NCI-H526 (cell line): ENCODE measurements around the gene APCDD1.
A peak's percentile ranks its signal among the peaks of the same experiment; 100 is the strongest.

Experiments used
- DNase-seq, 2 experiments: peaks; one replicate each; lab custom pipeline; 2025; lab: John Stamatoyannopoulos, UW

APCDD1 gene

DNA sequence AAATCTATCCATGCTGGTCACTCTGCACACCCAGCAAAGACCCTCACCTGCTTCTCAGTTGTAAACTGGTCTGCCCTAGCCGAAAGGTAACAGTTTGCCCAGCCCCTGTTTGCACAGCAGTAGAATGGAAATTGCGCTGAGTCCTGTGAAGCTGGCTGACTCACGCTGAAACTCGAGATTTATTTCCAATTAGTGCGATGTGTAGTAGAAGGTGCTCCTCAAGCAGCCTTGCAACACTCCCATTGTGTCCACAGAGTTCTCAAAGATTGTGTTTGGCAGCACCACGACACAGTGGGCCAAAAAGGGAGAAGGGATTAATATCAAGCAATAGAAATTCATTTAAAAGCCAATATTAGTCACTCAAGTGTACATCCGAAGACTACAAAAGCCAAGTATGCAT lies 21.7 kb upstream of the APCDD1 start:
- DNase-seq: no peak

DNA sequence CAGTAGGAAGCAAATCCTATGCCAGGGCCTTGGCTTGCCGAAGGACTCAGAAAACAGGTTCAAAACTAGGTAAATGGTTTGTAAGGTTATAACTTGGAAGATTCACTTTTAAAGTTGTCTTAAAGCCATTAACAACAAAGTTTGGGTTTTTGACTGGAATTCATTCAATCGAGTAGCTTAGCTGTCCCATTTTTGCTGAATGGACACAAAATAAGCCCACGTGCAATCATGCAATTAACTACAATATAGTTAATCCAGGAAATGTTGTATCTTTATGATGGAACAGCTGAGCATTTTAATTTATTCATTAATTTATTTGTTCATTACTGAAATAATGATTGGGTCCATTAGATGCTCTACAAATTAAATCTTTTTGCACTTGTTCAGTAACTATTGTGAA lies 18.3 kb upstream of the APCDD1 start:
- no peak for DNase-seq

DNA sequence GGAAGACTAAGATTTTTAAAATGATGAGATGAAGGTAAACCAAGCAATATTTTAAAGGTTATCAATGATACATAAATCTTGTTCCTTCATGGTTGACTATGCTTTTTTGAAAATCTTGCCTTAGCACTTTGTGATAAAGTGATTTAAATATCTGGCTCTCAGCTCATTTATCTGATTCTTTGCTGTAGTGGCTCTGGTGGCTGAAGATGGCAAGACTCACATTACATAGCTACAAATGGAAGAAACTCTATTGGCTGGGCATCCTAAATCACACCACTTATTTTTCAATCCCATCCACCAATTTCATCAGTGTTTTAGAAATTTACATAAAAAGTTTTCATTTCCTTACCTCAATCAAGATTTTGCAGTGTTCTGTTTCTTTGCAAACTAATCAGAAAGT lies 16.6 kb upstream of the APCDD1 start:
- DNase-seq: no peak

DNA sequence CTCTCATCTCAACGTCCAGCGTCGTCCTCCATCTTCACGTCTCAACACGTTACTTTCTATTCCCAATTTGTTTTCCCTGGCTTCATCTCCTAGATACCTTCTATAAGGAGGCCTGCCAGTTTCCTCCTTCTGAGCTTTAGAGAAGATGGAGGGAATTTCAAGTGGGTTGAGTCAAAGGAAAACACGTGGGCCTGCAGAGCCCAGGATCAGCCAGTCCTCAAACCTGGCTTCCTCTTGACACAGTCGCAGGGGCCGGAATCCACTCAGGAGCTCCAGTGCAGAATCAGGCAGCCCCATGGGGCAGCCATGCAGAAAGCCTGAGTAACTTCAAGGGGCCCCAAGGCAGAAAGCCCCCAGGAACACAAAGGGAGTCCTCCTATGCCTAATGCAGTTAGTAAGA lies 14.5 kb upstream of the APCDD1 start:
- DNase-seq: no peak

DNA sequence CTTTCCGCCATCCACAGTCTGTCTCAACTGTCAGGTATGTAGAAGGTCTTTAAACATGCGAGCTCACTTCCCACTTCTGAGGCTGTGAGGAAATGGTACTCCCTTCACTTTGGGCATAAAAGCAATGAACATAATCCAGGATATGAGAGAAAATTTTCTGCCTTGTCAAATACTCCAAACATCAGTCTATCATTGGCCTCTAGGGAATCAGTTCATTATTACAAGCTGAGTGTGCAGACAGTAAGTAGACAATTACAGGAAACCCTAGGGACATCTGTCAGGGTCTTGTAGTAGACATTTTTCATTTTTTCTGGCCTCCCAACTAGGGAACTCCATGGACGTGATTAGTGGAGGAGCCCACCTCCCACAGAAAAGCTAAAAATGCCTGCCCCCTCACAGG lies 13.6 kb upstream of the APCDD1 start:
- no peak for DNase-seq

DNA sequence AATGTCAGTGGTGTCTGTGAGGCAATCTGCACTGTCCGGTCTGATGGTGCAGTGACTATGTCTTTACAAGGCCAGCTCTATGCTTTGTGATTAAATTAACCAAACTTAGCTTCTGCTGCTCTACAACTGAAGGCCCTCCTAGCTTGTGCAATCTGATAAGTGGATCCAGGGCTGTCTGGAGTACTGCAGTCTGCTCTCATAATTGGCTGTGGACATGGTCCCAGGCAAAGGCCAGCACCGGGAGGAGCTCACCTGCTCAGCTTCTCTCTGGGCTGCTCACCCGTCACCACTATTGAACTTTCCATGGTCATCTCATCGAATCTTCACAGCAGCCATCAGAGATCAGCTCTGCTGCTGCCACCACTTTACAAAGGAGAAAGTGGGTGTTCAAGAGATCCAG lies 13.0 kb upstream of the APCDD1 start:
- no peak for DNase-seq

DNA sequence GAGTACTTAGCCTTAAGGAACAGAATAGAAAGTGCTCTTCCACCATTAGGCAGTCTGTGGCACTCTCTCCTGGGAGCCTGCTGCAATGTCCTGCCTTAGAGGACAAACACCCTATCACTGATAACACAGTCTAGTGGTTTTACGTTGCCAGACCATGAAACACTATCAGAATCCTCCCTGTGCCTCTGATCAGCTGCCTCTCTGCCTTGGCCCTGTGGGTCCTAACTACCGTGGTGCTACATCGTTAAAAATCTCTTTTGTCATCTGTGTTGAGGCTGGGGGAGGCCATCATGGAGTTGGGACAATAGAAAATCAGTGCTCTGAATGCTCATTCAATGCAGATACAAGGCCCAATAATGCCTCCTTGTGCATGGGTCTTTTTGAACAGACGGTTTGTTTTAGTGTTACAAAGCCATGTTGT lies 11.9 kb upstream of the APCDD1 start:
- DNase-seq: no peak

DNA sequence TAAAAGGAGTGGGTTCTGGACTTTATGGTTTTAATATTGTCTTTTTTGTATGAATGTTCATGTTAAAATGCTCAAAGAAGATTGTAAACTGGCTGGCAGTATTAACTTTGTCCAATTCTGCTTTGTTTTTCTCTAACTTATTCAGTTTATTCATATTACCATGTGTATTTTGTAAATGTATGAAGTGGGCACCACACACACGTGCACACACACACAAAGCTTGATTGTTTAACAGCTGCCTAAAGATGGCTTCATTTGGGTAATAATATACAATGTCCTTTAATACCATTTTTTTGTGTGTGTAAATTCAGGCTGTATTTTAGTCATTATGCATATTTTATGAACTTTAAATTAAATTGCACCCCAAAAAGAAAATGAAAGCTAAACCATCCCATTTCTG lies 11.4 kb upstream of the APCDD1 start:
- DNase-seq: no peak

DNA sequence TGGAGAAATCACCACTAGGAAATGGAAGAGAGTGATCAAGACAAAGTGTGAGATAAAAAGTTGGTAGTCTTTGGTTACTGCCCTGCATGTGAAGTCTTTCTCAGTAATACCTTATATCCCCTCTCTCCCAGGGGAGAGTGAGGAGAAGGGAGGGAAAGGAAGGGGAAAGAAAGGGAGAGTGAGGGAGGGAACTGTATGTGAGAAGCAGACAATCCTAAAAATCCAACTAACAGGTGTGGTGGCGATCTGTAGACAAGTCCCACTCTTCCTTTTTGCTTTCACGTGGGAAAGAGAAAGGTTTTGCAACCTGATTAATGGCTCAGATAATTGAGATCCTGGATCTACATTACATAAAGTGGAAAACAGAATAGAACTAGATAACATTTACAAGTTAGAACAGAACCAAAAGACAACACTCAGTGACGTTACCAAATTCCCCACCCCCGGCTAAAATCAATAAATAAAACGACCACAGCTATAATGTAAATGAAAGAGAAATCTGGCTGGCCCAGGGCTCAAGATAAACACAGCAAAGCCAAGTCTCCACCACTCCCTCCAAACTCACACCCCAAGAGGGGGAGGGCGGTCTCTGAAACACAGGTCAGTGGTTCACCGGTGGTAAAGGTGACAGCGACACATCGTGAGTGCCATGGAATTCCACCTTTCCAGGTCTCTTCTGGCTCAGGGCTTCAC lies 10.0 kb upstream of the APCDD1 start:
- DNase-seq: no peak

DNA sequence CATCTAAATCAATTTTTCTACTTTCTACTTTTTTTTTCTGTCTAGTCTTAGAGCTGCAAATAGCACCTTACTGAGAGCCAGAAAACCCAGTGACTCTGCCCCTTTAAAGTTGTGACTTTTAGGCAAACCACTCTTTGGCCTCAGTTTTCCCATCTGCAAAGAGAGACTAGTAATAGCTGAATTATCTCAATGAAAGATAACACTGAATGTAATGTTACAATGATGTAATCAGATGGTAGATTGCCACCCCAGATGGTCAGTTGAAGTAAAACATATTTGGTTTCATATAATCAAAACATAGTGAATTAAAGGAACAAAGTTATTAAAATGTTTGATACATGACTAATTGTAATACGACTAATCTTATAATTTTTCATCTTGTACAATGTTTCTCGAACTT lies 5.0 kb upstream of the APCDD1 start:
- DNase-seq: no peak

DNA sequence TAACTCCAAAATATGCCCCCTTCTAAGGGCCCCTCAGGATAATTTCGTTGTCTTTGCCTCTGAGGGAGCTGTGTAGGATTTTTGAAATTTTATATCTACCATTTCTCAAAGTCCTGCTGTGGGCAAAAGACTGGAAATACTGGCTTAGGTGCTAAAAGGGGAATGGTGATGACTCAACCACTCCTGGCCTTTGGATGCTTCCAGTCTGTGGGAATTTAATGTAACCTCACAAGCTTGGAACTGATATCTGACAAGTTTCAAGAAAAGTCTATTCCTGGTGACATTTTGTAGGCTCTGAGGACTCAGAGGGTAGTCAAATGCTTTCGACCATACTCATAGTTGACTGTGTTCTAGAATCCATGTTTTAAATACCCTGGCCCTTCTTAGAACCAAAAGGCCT lies 3.4 kb upstream of the APCDD1 start:
- DNase-seq: no peak

DNA sequence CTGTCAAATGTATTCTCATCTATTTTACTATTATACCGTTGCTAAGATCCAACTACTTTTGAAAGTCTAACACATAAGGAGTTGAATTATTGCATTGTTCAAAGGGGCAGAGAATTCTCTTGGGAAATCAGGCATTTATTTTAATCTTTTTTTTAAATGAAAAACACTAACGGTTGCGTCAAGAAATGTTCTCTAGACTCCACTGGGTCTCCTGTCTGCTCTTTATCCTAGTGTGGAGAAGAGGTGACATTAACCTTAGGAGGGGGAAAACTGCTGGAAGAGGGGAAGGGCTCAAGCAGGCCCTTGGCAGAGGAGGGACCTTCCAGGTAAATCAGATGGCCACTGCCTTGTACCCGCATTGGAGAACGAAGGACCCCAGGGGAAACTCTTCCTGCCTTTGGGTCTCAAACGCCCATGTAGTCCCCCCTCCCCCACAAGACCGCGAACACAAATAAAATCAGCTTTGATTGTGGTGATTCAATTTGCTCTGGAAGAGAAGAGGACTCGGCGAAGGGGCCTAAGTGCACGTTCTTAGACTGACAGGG lies 1.1 kb upstream of the APCDD1 start:
- DNase-seq: no peak

DNA sequence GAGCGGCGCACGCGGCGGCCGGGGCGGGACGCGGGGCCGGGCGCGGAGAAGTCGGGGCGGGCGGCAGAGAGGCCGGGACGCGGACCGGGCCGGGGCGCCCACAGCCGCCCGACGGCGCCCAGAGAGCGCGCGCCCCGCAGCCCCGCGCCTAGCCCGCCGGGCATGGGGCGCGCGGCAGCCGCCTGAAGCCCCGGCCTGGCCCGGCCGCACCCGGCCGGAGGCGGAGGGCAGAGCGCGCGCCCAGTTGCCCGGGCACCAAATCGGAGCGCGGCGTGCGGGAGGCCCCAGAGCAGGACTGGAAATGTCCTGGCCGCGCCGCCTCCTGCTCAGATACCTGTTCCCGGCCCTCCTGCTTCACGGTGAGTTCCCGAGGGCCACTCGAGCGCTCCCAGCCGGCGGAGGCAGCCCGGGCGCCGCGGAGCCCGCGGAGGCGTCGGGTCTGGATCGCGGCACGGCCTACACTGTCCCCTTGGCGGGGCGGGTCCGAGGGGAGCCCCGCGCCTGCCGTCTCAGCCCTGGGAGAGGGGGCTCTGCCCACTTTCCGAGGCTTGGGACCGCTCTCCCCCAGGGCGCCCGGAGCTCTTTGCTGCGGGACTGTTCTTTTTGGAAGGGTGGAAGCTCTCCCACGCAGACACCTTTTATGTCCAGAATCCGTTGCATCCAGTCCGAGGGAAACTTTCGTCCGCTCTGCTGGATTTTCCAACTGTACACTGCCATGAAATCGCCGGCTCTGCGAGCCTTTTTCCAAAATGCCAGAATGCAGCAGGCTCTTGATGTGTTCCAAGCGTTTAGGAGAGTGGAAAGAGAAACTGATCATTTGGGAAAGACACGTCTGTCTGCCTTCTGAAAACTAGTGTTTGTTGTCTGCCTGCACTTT lies 484 bp downstream of the APCDD1 start:
- peak in 1 of 2 experiments; percentile 47 for DNase-seq

DNA sequence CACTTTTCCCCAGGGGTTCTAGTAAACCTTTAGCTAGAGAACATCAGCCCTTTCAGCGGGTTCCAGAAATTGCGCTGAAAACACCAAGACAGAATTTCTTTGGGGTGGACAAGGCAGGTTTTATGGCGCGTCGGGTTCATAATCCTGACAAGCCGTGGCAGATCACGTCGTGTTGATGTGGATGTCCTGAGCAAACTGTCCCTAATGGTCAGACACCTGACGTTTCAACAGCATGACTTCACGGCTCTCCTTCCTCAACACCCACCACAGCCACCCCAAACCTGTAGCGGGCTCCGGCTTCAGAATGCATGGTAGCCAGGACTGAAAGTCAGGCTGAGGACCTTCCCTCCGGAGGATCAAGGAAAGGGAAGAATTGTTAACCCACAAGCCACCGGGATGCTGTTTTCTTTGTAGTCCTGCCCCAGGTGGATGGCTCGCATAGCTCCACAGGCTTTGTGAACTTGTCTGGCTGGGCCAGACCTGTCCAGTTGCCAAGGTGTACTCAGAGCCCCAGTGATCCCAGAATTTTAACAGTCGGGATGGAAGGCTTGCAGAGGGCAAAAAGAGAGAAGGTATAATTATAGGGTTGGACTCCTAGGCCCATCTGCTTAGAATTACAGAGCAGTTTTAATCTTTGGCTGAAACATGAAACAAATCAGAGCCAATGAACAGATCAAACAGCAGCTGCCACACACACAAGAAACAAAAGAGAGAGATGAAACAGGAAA lies 1.5 kb downstream of the APCDD1 start:
- no peak for DNase-seq

DNA sequence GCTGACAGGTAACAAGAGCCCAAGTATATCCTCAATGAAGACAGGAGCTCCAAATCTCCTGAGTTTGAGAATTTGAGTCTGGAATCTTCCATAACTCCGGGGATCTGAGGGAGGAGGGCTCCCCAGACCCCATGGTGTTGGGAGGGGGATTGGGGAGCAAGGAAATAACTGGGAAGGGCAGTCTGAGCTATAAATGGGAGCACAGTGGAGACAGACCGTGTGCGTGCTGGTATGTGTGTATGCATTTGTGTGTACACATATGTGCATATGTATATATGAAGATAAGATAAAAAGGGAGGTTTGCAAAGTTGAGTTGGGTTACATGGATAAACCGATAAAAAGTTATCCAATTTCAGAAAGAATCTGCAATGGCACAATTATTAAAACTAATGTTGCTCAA lies 2.3 kb downstream of the APCDD1 start:
- no peak for DNase-seq

DNA sequence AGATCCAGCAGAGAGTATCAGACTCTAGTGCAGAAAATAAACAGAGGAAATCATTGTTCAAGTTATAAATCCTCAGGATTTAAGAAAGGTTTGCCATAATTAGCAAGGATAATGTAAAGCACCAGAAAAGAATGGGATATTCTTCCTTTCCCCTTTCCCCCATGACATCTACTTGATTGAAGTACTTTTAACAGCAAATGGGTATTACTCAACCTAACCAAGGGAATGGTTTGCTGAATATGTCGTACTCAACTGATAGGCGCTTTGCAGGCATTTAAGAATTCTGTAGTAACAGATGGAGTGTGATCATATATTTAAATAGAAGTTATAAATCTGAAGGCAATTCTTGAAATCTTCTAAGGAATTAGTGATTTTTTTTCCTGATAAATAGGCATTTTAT lies 2.7 kb downstream of the APCDD1 start:
- no peak for DNase-seq

DNA sequence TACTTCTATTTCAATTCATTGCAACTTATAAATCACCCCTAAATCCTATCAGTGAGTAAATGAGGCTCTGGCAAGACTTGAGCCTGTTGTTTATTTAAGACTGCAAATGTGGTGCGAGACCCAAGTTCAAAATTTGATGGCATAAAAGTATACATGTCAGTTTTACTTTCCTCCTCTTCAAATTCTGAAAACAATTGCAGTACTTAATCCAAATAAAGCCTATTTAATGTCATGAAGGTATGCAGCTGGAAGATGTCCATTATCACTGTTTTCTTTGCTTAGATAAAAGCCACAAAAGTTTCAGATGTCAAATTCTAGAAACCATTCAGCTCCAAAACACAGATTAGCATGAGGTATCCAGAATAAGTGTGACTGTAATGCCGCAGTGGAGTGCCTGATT lies 3.3 kb downstream of the APCDD1 start:
- DNase-seq: no peak

DNA sequence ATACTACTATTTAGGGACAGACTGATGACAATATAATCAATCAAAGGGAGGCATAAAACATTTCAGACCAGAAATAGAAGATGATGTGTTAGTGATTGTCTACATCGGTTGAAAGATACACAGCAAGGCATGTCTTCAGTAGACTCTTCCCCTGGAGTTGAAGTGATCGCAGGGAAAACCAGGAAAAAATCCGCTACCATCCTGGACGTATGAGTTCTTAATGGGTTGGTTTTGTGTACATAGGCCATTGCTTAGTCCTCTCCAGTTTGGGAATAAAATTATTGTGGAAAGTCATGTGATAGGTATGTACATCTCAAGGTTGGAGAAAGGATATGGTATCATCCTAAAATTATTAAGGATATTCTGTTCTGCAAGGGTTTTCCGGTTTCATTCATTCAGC lies 4.3 kb downstream of the APCDD1 start:
- DNase-seq: no peak

DNA sequence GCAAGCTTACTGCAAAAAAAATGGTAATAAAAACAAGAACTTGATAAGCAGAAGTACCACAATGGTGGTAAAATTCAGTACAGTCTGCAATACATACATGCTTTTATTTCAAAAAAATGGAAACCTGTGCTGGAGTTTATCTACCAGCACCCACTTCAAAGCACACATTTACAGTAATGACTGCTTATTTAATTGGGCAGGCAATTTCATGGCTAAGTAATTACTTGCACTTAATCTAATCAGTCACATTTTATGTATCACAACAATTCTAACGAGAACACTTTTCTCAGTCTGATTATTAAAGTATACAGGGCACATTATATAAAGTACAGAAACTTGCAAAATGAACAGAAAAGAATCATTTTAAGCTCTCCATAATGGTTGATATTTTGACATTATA lies 5.2 kb downstream of the APCDD1 start:
- no peak for DNase-seq

DNA sequence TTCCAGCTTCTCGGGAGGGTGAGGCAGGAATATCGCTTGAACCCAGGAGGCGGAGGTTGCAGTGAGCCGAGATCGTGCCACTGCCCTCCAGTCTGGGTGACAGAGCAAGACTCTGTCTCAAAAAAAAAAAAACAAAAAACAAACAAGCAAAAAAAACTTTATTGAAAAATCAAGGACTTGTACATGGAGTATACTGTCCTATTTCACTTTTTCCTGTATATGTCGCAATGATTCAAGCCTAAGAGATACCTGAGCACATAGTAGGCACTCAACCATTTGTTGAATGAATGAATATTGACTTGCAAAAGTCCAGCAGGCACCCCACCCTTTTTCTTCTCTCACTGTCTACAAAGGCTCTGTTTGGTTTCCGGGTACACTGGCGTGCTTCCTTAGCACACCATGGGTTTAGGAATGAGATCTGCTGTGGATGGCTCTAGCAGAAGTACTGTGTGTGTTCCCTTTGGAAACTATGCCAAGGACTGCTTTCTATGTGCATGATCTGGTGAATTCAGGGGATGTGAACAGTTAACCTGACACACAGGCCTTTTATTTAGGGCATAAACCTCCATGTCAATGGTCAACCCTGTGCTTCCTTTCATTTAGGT lies 6.1 kb downstream of the APCDD1 start:
- DNase-seq: no peak

DNA sequence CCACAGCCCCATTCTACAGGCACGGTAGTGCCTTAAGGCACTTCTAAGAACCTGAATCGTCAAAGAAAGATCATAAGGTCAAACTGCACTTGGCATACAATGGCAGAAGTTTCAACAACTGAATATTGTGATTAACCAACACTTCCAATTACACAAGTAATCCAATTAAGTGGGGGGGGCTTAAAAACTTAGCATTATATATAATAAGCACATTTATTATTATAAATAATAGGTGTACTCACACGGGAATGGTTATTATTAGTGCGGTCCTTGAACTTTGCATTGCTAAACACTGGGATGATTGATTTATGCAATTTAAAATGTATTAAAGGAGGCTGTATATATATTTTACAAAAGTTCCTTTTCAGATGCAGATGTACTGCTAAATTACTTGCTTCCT lies 7.6 kb downstream of the APCDD1 start:
- no peak for DNase-seq

DNA sequence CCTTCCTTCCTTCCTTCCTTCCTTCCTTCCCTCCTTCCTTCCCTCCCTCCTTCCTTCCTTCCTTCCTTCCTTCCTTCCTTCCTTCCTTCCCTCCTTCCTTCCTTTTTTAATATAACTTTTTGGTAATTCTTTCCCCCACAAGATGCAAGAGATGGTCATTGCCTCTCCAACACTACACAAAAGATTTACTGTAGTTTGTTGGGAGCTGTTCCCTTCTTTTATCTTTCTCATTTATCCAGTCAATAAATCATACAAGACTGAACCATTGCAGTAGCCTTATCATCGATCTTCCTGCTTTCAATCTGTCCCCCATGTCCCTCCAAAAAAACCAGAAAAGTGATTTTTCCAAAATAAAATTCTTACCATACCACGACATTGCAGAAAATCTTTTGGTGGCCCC lies 8.2 kb downstream of the APCDD1 start:
- DNase-seq: no peak
